HG03139 (cell line): ENCODE measurements around the gene GPR176.

Experiments used
- ATAC-seq: cut with Tn5 transposase; IDR thresholded peaks from one replicate; pipeline ENCODE4 v1.9.1; 2021; ENCODE audit not compliant: unreplicated experiment

Gene GPR176

GRCh38 chr15:39860200-39860599, 59.9 kb downstream of the GPR176 start:
- ATAC-seq = no peak

DNA sequence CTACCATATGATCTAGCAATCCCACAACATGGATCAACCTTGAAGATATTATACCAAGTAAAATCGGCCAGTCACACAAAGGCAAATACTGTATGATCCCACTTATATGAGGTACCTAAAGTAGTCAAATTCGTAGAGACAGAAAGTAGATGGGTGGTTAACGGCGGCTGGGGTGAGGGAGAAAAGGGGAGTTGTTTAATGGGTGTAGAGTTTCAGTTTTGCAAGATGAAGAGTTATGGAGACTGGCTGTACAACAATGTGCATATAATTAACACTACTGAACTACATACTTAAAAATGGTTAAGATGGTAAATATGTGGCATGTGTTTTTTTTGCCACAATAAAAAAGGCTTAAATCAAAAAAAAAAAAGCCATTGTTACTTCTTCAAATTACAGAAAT, 60.4 kb downstream of the GPR176 start:
- ATAC-seq = no peak

- no peak for ATAC-seq
Observed at GRCh38 chr15:39857132-39857531, 62.9 kb downstream of the GPR176 start.

DNA sequence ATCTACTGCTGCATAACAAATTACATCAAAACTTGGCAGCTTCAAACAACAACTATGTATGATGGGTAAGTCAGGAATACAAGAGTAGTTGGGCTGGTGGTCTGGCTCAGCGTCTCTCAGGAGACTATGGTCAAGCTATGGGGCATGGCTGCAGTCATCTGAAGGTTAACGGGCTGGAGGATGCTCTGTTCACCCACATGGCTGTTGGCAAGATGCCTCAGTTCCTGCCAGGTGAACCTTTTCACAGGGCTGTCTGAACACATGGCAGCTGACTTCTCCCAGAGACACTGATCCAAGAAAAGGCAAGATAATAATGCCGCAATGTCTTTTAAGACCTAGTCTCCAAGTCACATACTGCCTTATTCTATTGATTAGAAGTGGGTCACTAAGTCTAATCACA, 63.7 kb downstream of the GPR176 start:
- no peak for ATAC-seq

DNA sequence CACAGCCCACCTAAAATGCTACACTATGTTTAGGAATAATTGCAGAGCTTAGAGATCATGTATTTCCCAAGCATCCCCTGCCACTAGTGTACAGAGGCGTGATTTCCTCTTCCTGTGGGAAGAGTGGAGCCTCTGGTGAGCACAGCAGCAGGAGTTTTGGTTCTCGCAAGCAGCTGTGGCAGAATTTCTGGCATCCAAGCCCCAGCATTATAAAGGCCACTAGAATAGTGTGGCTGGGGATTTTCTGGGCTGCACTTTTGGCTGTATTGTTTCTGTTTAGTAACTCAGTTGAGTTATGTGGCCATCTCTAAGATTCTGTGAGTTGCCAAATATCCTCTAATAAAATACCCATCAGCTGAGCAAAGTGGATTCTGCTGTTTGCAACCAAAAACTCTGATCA, 64.7 kb downstream of the GPR176 start:
- ATAC-seq = no peak

DNA sequence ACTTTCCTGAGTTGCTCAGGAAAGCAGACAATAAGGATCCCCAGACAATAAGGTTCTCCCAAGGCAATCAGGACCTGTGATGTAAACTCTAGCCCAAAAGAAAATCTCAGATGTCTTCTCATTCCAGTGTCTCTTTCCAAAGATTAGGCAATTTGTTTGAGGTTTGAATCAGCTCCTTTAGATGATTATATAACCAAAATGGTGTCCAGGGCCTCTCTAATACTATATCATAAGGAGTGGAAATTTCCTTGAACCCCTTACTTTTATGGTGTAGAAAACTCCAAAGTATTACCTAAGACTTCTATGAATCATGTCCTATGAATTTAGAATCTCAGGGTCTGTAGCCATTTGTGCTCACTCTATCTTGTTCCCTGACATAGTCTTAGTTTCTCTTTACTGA, 65.9 kb downstream of the GPR176 start:
- no peak for ATAC-seq

DNA sequence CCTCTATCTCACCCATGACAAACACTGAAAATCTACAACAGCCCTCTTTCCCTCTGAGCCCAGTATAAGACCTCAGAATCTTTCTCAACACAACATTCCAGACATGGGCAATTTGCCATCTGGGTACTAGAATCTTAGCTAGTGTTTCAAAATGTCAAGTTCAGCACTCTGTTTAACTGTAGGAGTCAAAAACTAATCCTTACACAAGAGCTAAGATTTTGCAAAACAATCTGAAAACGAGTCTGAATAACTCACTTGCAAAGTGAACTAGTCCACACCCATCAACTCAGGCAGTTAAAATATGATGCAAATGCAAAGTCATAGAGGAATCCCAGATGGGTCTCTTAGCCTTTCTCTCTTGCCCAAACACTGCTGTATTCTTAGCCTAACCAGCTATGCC, 67.8 kb downstream of the GPR176 start:
- no peak for ATAC-seq

GRCh38 chr15:39851500-39852092, 68.5 kb downstream of the GPR176 start:
- ATAC-seq = no peak

- no peak for ATAC-seq
Observed at GRCh38 chr15:39850436-39850835, 69.6 kb downstream of the GPR176 start.

- ATAC-seq = no peak
Observed at GRCh38 chr15:39846108-39846507, 74.0 kb downstream of the GPR176 start.

DNA sequence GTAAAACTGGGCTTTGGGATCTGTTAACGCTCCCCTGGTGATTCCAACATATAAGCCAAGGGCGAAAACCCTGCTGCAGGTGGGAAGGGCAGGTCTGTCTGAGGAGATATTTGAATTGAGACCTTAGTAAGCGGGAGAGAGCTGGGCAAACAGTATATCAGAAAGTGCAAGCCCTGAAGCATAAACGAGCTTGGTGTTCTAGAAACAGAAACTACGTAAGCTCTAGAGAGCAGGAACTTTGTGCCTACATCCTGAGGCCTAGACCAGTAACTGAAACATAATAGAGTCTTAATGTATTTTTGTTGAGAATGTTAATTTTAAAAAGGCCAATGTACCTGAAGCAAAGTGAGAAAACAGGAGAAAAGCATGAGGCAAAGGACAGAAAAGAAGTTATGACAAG, 74.5 kb downstream of the GPR176 start:
- ATAC-seq = no peak

DNA sequence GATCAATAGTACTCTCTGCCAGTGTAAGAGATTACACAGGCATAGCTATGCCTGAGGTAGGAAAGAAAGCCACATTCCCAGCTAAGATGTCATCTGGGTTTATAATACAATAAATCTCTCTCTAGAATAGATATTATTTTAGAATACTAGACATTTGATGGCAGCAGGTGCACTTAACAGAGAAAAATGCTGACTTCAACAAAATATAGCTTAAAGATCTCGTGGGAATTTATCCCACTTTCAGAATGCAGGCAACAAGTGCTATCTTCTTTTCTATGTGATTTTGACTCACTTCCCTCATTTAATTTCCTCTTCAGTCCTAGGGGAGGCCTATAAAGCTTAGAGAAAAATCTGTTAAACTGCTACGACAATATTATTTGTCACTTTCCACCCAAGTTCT, 76.5 kb downstream of the GPR176 start:
- ATAC-seq = no peak

DNA sequence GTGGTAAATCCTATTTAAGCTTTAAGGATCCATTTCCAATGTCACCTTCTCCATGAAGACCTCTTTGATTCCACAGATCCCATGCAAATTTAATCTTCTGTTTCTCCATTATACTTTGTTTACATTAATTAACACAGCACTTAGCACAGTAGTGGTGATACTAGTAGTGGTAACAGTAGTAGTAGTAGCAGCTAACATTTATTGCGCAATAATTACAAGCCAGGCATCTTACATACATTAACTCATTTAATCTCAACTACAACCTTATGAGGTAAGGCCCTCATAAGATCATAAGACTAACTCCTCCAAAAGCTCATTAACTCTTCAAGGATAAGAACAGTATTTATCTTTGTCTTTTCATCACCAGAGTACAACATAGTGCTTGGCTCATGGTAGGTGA, 82.6 kb downstream of the GPR176 start:
- ATAC-seq = no peak

GRCh38 chr15:39835550-39835949, 84.5 kb downstream of the GPR176 start:
- no peak for ATAC-seq

DNA sequence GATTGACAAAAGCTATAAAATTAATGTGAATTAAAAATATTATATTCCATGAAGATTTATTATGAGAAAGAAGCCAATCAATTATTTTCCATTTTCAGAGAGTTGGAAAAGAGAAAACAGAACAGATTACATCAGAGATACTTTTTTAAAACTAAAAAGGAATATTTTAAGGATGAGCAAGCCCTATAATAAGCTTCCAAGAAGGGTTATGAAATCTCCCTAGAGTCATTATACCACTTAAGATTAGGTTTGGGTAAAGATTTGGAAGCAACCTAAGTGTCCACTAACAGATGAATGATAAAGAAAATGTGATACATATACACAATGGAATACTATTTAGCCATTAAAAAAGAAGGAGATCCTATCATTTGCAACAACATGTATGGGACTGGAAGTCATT, 85.8 kb downstream of the GPR176 start:
- ATAC-seq = no peak

DNA sequence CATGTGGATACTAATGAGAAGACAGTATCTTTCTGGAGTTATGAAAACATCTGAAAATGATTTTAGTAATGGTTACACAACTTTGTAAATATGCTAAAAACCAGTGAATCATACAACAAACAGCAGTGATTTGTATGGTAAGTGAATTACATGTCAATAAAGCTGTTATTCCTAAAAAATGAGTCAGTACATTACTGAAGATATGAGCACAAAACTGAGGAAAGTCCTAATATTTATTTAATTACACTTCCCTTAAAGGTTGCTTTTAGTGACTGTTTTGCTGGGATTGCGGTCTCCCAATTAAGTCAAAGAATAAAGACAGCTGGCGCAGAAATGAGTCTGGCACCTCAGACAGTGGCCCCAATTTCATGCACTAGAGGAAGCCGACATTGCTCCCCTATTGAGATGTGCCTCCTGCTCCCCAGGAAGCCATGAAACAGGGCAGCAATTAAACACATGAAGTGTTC, 86.5 kb downstream of the GPR176 start:
- no peak for ATAC-seq

GRCh38 chr15:39830166-39830565, 89.9 kb downstream of the GPR176 start:
- no peak for ATAC-seq

- no peak for ATAC-seq
Observed at GRCh38 chr15:39828374-39828931, 91.6 kb downstream of the GPR176 start.

GRCh38 chr15:39826975-39827374, 93.1 kb downstream of the GPR176 start:
- no peak for ATAC-seq

GRCh38 chr15:39823634-39824033, 96.4 kb downstream of the GPR176 start:
- no peak for ATAC-seq

DNA sequence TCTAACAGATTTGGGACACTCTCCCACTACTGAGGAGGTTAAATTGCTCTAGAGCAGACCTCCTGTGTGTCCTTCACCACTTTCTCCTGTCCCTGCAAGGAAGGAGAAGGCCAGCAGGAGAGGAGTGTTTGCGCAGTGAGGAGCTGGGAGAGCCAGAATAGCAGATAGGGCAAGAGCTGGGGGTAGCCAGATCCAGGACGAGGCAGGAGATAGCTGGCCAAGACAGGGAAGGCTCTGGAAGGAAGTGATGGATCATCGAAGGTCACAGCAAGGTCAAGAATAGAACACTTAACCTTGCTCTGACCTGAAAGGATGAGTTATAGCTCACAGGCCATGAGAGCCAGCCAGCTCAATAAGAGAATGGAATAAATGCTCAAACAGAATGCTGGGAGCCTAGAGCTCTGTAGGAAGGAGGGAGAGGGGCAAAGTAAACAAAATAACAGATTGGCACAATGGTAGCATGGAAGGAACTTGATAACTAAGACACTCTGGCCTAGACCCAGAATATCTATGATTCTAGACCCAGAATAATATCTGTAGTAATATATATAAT, 99.9 kb downstream of the GPR176 start:
- ATAC-seq = no peak

DNA sequence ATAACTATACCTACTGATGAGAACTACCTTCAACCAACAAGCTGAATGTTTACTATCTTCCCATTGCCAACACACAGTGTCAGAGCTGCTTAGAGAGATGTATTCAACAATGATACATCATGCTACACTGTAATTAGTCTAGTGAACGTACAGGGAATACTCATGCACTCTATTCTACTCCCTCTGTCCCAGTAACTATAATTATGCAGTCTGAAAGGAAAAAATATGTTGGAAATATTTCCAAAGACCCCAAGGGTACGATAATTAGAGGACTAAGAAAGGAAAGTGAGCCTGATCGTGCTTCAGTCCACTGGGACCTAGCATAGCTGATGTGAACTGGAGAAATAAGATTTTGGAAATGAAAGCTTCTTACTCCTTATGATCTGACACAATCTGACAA, 100.5 kb downstream of the GPR176 start:
- no peak for ATAC-seq

DNA sequence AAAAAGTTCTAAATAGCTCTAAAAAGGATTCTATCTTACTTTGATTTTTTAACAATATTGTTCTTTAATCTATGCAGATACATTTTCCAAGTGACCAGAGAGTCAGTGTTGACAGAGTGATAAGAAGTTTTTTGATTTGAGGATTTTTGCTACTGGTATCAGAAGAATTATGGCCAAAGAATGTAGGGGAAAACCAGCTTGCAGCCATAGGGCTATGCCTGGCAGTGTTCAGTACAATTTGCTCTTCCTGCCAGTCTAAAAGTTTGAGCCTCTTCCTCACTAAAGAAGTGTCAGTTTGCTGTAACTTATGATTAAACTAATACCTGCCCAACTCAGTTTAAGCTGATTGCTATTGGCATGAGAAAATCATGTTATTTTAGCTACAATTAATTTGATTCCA, 102.2 kb downstream of the GPR176 start:
- ATAC-seq = no peak
